ENCODE data around the gene CBLN4.

DNA sequence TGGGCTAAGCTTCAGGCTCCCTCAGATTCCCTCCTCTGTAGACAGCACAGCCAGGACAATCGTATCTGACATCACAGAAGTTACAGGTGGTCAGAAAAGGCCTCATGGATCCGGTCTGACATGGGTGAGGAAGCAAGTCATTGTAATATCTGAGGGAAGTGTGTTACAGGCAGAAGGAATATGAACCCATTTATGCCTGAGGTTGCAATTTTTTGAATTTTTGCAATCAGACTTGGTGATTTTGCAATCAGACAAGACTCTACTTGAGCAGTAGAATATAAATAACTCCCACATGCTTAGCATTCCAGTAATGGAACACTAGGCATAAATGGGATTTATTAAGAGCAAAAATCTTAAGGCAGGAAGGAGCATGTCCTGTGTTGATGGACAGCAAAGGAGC, 52.1 kb downstream of the CBLN4 start:
- TF ChIP-seq EZH2phosphoT487 (IDR thresholded peaks at IDR 0.05; ENCODE audit: insufficient read depth, low read depth) (no peak), EZH2 (IDR thresholded peaks at IDR 0.05; ENCODE audit: insufficient read depth, poor library complexity, severe bottlenecking) (no peak)

Data from GM23248 (cell line).